GM12873 (cell line): ENCODE data around the gene TMEM151A.

Experiments used
- CTCF ChIP-seq: IDR thresholded peaks from 2 replicates; pipeline ENCODE4 v1.5.1; 2012; ENCODE audit warnings: low read depth, mild to moderate bottlenecking, moderate library complexity, low read length, control low read depth; ENCODE audit not compliant: insufficient read depth; ENCODE audit errors: missing control alignments

The TMEM151A gene

GRCh38 chr11:66293777-66294625 lies 2.3 kb downstream of the TMEM151A start:
- no peak for TF ChIP-seq CTCF

- no peak for TF ChIP-seq CTCF
Measured at GRCh38 chr11:66294626-66295620, 3.2 kb downstream of the TMEM151A start.

GRCh38 chr11:66297610-66298009 lies 5.9 kb downstream of the TMEM151A start:
- no peak for TF ChIP-seq CTCF

GRCh38 chr11:66299186-66299585 lies 7.5 kb downstream of the TMEM151A start:
- TF ChIP-seq CTCF: no peak

GRCh38 chr11:66302656-66303055 lies 11.0 kb downstream of the TMEM151A start:
- TF ChIP-seq CTCF: no peak

GRCh38 chr11:66309475-66309874 lies 17.8 kb downstream of the TMEM151A start:
- TF ChIP-seq CTCF: no peak

GRCh38 chr11:66310324-66310723 lies 18.6 kb downstream of the TMEM151A start:
- no peak for TF ChIP-seq CTCF
